HepG2 (cell line): ENCODE data around the gene AP3B2. TPM values are rescaled to one million over a fixed set of nuclear protein-coding genes. Genes with fewer than 3 reads are reported as not detected.

Experiments
- ATAC-seq: fragments of 200-7000 bp; cut with Tn5 transposase; 3 replicates; pipeline ENCODE4 v1.9.1; 2020; ENCODE audit warnings: mild to moderate bottlenecking, moderate library complexity
- BruUV-seq: library from RNA; stranded (reverse); fragments of 400-500 nt; replicated peaks from 2 replicates; lab custom pipeline; 2021; lab: Mats Ljungman, UMichigan
- CTCF ChIA-PET: fragments of 300-600 bp; formaldehyde crosslinking; extraction: SDS; loops from one replicate; lab custom pipeline; 2021; ENCODE audit warnings: low total read pairs, inconsistent platforms, low intra/inter-chr PET ratio; lab: Yijun Ruan, JAX
- POLR2A ChIA-PET: fragments of 350-600 bp; sonication (Branson Sonifier 250); formaldehyde crosslinking; loops from one replicate; lab custom pipeline; 2020; ENCODE audit warnings: antibody characterized with exemption, inconsistent platforms; lab: Yijun Ruan, JAX
- DNase-seq: peaks from one replicate; pipeline ENCODE4 v3.0.0-alpha.2; 2015; ENCODE audit warnings: low spot score
- FAIRE-seq: peaks from 3 replicates; lab custom pipeline; 2011; peaks lifted over from hg19 to GRCh38; lab: Jason Lieb, UNC
- H2AFZ ChIP-seq: one replicate; pipeline ENCODE4 v1.6.1; 2011; ENCODE audit warnings: low read length, inconsistent platforms
- H3K27ac ChIP-seq: fragments of 300-600 bp; 3 replicates; pipeline ENCODE4 v1.8.0; 2011; ENCODE audit warnings: mixed run types, mild to moderate bottlenecking, mixed read lengths, low read length, inconsistent platforms; ENCODE audit not compliant: insufficient read depth; ENCODE audit errors: extremely low read length
- H3K27me3 ChIP-seq, 2 experiments: fragments of 200-600 bp in 1 of 2; 2 replicates in 1 of 2; 3 replicates in 1 of 2; pipeline versions ENCODE4 v1.6.0 to v1.8.0; 2011; ENCODE audit warnings: low read length in 2 of 2, mild to moderate bottlenecking in 2 of 2, moderate library complexity in 2 of 2, inconsistent platforms in 1 of 2; ENCODE audit not compliant: insufficient read depth in 2 of 2, control insufficient read depth in 1 of 2
- H3K36me3 ChIP-seq, 2 experiments: fragments of 200-600 bp in 1 of 2; replicated peaks in 1 of 2; 2 replicates in 1 of 2; 3 replicates in 1 of 2; pipeline versions ENCODE4 v1.5.1 to v1.8.0; 2011; ENCODE audit warnings: low read length in 2 of 2, inconsistent platforms in 1 of 2; ENCODE audit not compliant: insufficient read depth in 2 of 2, control insufficient read depth in 1 of 2
- H3K4me1 ChIP-seq: 2 replicates; pipeline ENCODE4 v1.5.1; 2012; ENCODE audit warnings: low read length, inconsistent platforms; ENCODE audit not compliant: insufficient read depth
- H3K4me2 ChIP-seq: 2 replicates; pipeline ENCODE4 v1.6.0; 2011; ENCODE audit warnings: low read depth, low read length, inconsistent platforms
- H3K4me3 ChIP-seq, 3 experiments: fragments of 200-600 bp in 1 of 3; sonication (generic), shearing (Covaris generic) in 1 of 3; replicated peaks in 1 of 3; 2 replicates each; pipeline ENCODE4 v1.5.1; 2011 to 2016; ENCODE audit warnings: low read length in 3 of 3, inconsistent platforms in 2 of 3, low read depth in 2 of 3, mild to moderate bottlenecking in 2 of 3, control low read depth in 1 of 3, mixed read lengths in 1 of 3; ENCODE audit not compliant: insufficient read depth in 1 of 3
- H3K79me2 ChIP-seq: one replicate; pipeline ENCODE4 v1.6.1; 2011; ENCODE audit warnings: low read length, inconsistent platforms; ENCODE audit not compliant: insufficient read depth
- H3K9ac ChIP-seq: 2 replicates; pipeline ENCODE4 v1.6.0; 2011; ENCODE audit warnings: mild to moderate bottlenecking, low read depth, low read length, inconsistent platforms; ENCODE audit not compliant: insufficient read depth
- H3K9me3 ChIP-seq: 2 replicates; pipeline ENCODE4 v1.5.1; 2012; ENCODE audit warnings: mild to moderate bottlenecking, low read length
- H4K20me1 ChIP-seq: 2 replicates; pipeline ENCODE4 v1.6.0; 2011; ENCODE audit warnings: inconsistent platforms, mild to moderate bottlenecking, low read length, moderate library complexity; ENCODE audit not compliant: insufficient read depth
- RBFOX2 ChIP-seq: fragments of 200-400 bp; formaldehyde crosslinking; IDR thresholded peaks from 2 replicates; pipeline ENCODE4 v1.6.1; 2017; ENCODE audit warnings: low read depth, mild to moderate bottlenecking, low read length
- ZNF34 ChIP-seq: sonication (generic); formaldehyde crosslinking; IDR thresholded peaks from 2 replicates; pipeline ENCODE4 v1.4.0; 2020; ENCODE audit warnings: mild to moderate bottlenecking, missing genetic modification reagents, borderline replicate concordance
- ZNF747 ChIP-seq: sonication (generic); formaldehyde crosslinking; IDR thresholded peaks from 2 replicates; pipeline ENCODE4 v1.8.1; 2023; ENCODE audit warnings: missing genetic modification reagents, mild to moderate bottlenecking, borderline replicate concordance
- WGBS: methylation state at CpG from one replicate; pipeline ENCODE4 v1.1.6; 2017; ENCODE audit warnings: low lambda C conversion rate; 5-methylcytosine and 5-hydroxymethylcytosine counted together
- in situ Hi-C: cut with HindIII; loops from 2 replicates; pipeline ENCODE4 v1.10.0; 2017; ENCODE audit warnings: low pct_unique_long_range_greater_than_20kb; ENCODE audit not compliant: extremely low pct_ligation_motif_present
- intact Hi-C: fragments of 100-400 bp; cut with micrococcal nuclease; formaldehyde crosslinking; loops from one replicate; pipeline ENCODE4 v1.10.0; 2022; ENCODE audit not compliant: unreplicated experiment
- polyA plus RNA-seq, 8 experiments: library from polyadenylated mRNA; depleted of rRNA in 3 of 8; stranded (reverse) in 7 of 8; unstranded in 1 of 8; fragments of >200 nt; fragmentation: Illumina TruSeq in 4 of 8; extraction: Trizol in 4 of 8; gene quantifications; 2 replicates each; pipeline versions ENCODE4 v1.2.1 to v1.2.3, GENCODE V29; 2011 to 2016; ENCODE audit warnings: low read depth in 4 of 8, missing spikeins in 1 of 8, mixed read lengths in 1 of 8; ENCODE audit not compliant: insufficient read depth in 1 of 8
- total RNA-seq, 5 experiments: library from RNA; depleted of rRNA; stranded (reverse); fragments of >200 nt; fragmentation: Illumina TruSeq; extraction: Trizol; gene quantifications; 2 replicates each; pipeline ENCODE4 v1.2.3, GENCODE V29; 2016; ENCODE audit warnings: low read depth in 1 of 5
- TF ChIP-seq, protein P1 (sequence below): sonication (generic); formaldehyde crosslinking; IDR thresholded peaks from 2 replicates; pipeline ENCODE4 v1.5.0; 2020; ENCODE audit warnings: mild to moderate bottlenecking, missing genetic modification reagents
- TF ChIP-seq, protein P2 (sequence below): IDR thresholded peaks from 2 replicates; pipeline ENCODE4 v1.6.1; 2018; ENCODE audit warnings: missing genetic modification reagents, mild to moderate bottlenecking, missing compliant biosample characterization

AP3B2 gene
- total and polyA plus RNA-seq, 2 of the 13 experiments (the other 11 are each of a cell fraction or from before 2014, with no cell fraction given), result not detected

DNA sequence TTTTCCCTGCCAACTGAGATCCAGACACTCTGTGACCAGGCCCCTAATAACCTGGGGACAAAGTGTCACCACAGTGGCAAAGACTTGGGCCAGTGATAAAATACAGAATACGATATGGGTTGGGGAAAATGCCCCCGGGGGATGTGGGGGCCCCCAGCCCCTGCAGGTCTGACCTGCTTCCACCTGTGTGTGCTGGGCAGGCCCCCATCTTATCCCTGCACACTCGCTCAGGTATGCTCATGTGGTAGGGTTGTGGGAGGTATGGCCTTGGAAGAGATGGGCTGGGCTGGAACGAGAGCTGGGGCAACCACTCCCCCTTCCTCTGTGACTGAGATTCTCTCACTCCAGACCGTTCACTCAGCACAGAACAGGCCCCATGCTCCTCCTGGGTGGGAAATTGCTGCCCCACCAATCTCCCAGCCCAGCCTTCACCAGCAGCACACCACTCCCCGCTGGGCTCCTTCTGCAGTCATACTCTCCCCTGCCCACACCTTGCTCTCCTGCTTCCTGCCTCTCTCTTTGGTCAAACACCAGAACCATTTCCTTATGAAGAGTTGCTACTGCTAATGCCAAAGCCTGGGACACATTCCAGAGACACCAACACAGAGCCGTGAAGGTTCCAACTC, 52.9 kb downstream of the AP3B2 start (continued):
- TF ChIP-seq, protein P1, sequence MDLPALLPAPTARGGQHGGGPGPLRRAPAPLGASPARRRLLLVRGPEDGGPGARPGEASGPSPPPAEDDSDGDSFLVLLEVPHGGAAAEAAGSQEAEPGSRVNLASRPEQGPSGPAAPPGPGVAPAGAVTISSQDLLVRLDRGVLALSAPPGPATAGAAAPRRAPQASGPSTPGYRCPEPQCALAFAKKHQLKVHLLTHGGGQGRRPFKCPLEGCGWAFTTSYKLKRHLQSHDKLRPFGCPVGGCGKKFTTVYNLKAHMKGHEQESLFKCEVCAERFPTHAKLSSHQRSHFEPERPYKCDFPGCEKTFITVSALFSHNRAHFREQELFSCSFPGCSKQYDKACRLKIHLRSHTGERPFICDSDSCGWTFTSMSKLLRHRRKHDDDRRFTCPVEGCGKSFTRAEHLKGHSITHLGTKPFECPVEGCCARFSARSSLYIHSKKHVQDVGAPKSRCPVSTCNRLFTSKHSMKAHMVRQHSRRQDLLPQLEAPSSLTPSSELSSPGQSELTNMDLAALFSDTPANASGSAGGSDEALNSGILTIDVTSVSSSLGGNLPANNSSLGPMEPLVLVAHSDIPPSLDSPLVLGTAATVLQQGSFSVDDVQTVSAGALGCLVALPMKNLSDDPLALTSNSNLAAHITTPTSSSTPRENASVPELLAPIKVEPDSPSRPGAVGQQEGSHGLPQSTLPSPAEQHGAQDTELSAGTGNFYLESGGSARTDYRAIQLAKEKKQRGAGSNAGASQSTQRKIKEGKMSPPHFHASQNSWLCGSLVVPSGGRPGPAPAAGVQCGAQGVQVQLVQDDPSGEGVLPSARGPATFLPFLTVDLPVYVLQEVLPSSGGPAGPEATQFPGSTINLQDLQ (CRISPR knock-in tag), result no peak
- TF ChIP-seq ZNF34 (no peak), RBFOX2 (no peak), ZNF747 (CRISPR knock-in tag) (no peak)

DNA sequence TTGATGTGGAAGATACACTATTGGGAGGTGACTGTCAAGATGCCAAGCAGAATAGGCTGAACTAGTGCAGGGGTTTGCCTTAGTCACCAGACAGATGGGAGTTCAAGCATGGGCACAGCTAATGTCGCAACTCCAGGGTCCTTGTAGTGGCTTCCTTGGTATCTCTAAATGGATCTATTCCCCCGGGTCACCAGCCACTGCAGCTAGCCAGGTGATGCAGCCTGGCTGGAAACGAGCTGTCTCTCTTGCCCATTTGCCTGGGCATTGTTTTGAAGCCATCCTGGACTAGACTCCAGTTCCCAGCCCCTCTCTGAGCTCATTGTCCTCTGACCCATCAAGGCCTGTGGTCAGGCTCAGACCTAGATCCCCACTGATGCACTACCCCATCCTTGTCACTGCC, 54.1 kb downstream of the AP3B2 start:
- DNase-seq, result no peak
- no peak overlapping the region for H2AFZ ChIP-seq
- in situ Hi-C loops, result no loop called here
- H3K79me2 ChIP-seq, result no peaks in the 10 kb centered on the region
- H3K4me1 ChIP-seq, result no peaks in the 10 kb centered on the region
- 17% methylated on average over 2 of the region's 3 CpGs for WGBS
- no peak overlapping the region for H3K4me2 ChIP-seq
- H3K4me3 ChIP-seq, result no peak overlapping the region
- TF ChIP-seq, protein P2, sequence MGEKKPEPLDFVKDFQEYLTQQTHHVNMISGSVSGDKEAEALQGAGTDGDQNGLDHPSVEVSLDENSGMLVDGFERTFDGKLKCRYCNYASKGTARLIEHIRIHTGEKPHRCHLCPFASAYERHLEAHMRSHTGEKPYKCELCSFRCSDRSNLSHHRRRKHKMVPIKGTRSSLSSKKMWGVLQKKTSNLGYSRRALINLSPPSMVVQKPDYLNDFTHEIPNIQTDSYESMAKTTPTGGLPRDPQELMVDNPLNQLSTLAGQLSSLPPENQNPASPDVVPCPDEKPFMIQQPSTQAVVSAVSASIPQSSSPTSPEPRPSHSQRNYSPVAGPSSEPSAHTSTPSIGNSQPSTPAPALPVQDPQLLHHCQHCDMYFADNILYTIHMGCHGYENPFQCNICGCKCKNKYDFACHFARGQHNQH (CRISPR knock-in tag), result no peak
- TF ChIP-seq, all 625 proteins: peak for 0
- H3K9me3 ChIP-seq, result no peaks in the 10 kb centered on the region
- peaks cover 0 to 4% of the 10 kb centered on the region in 2 experiments; a peak in 1 of 5 replicates for H3K27me3 ChIP-seq
- intact Hi-C loops, result no loop called here
- POLR2A ChIA-PET, result no interaction called here
- no peaks in the 10 kb centered on the region for H3K36me3 ChIP-seq
- ATAC-seq, result no peak
- BruUV-seq, result no TSS peak
- no peak overlapping the region for H3K9ac ChIP-seq
- H4K20me1 ChIP-seq, result no peaks in the 10 kb centered on the region
- CTCF ChIA-PET, result no interaction called here
- FAIRE-seq, result no peak
- no peak overlapping the region for H3K27ac ChIP-seq
